Astrocyte (in vitro differentiated cells and primary cell): ENCODE data around the gene ARHGEF17.
A peak's percentile ranks its signal among the peaks of the same experiment; 100 is the strongest.

Source experiments
- EZH2 ChIP-seq: IDR thresholded peaks from 2 replicates; pipeline ENCODE4 v1.6.1; 2012; ENCODE audit warnings: mild to moderate bottlenecking, low read length, inconsistent platforms; ENCODE audit not compliant: insufficient read depth
- TF ChIP-seq, protein P1 (sequence below): IDR thresholded peaks from 2 replicates; pipeline ENCODE4 v1.5.1; 2011; ENCODE audit warnings: low read depth, mild to moderate bottlenecking, inconsistent platforms, low read length, moderate library complexity; ENCODE audit not compliant: insufficient read depth

DNA sequence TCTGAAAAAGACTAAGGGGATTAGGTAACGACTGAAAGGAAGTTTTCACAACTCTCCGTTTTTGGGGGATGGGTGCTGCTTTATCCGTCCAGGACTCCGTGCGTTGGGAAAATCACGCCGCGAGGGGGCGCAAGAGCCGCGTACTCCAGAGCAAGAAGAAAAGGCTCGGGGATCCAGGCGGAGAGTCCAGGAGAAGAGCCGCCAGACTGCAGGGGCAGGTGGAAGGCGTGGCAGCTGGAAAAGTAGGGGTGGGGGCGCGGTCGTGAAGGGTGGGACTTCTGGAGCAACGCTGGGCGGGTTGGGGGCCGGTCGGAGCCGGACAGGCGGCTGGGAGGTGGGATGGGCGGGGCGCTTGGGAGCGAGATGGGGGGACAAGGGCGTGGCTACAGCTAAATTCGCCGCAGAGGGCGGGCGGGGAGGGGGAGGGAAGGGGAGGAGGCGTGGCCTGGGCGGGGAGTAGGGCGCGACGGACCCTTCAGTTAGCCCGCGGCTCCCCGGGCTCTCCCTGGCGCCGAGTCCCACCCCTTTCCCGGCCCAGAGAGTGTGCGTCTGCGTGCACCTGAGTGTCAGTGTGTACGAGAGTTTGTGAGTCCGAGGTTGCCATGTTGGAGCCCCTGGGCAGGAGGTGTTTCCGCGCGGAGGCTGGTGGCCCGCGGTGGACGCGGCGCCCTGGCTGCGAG lies 613 bp upstream of the ARHGEF17 start:
- TF ChIP-seq, protein P1, sequence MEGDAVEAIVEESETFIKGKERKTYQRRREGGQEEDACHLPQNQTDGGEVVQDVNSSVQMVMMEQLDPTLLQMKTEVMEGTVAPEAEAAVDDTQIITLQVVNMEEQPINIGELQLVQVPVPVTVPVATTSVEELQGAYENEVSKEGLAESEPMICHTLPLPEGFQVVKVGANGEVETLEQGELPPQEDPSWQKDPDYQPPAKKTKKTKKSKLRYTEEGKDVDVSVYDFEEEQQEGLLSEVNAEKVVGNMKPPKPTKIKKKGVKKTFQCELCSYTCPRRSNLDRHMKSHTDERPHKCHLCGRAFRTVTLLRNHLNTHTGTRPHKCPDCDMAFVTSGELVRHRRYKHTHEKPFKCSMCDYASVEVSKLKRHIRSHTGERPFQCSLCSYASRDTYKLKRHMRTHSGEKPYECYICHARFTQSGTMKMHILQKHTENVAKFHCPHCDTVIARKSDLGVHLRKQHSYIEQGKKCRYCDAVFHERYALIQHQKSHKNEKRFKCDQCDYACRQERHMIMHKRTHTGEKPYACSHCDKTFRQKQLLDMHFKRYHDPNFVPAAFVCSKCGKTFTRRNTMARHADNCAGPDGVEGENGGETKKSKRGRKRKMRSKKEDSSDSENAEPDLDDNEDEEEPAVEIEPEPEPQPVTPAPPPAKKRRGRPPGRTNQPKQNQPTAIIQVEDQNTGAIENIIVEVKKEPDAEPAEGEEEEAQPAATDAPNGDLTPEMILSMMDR, result peak; percentile 77
- TF ChIP-seq EZH2, result no peak
